Naive thymus-derived CD4-positive, alpha-beta T cell (primary cell): ENCODE data around the gene CCL22. TPM values are rescaled to one million over a fixed set of nuclear protein-coding genes. Genes with fewer than 3 reads are reported as not detected.

ENCODE experiments used
- ATAC-seq: fragments of 150-1000 bp; cut with Tn5 transposase; 2 replicates; pipeline ENCODE4 v1.10.0; 2021; ENCODE audit warnings: mild to moderate bottlenecking, moderate library complexity
- CTCF ChIA-PET: fragments of 350-600 bp; sonication (Branson Sonifier 250); formaldehyde crosslinking; loops from one replicate; lab custom pipeline; 2021; ENCODE audit warnings: antibody characterized with exemption; lab: Charles Lee
- POLR2A ChIA-PET: fragments of 350-600 bp; sonication (Branson Sonifier 250); formaldehyde crosslinking; loops from one replicate; lab custom pipeline; 2021; ENCODE audit warnings: antibody characterized with exemption, inconsistent platforms; lab: Charles Lee
- DNase-seq, 9 donors: peaks; one replicate each; pipeline versions ENCODE4 v3.0.0 to v3.0.0-alpha.2; 2020 to 2022; ENCODE audit warnings: mixed read lengths in 1 of 9
- H3K27ac ChIP-seq: one replicate; pipeline ENCODE4 v1.7.0; 2013; ENCODE audit warnings: mild to moderate bottlenecking, low read depth, low read length, moderate library complexity
- H3K27me3 ChIP-seq, 2 donors: one replicate each; pipeline ENCODE4 v1.7.0; 2013; ENCODE audit warnings: low read length in 2 of 2, mild to moderate bottlenecking in 2 of 2, moderate library complexity in 2 of 2; ENCODE audit not compliant: control insufficient read depth in 2 of 2, insufficient read depth in 2 of 2
- H3K36me3 ChIP-seq, 3 experiments: 1 replicate in 2 of 3; 2 replicates in 1 of 3; pipeline ENCODE4 v1.7.0; 2013; ENCODE audit warnings: low read length in 3 of 3, mild to moderate bottlenecking in 3 of 3, moderate library complexity in 1 of 3; ENCODE audit not compliant: insufficient read depth in 3 of 3, control insufficient read depth in 2 of 3
- H3K4me1 ChIP-seq, 2 donors: one replicate each; pipeline ENCODE4 v1.7.0; 2013; ENCODE audit warnings: low read length in 2 of 2, mild to moderate bottlenecking in 2 of 2, moderate library complexity in 1 of 2; ENCODE audit not compliant: control insufficient read depth in 2 of 2, insufficient read depth in 2 of 2
- H3K4me3 ChIP-seq: 2 replicates; pipeline ENCODE4 v1.7.0; 2013; ENCODE audit warnings: mild to moderate bottlenecking, low read length
- H3K9me3 ChIP-seq, 3 experiments: 1 replicate in 2 of 3; 2 replicates in 1 of 3; pipeline ENCODE4 v1.7.0; 2013; ENCODE audit warnings: low read length in 3 of 3; ENCODE audit not compliant: control insufficient read depth in 2 of 3
- H3K27ac Mint-ChIP-seq, 9 donors: one replicate each; pipeline ENCODE4 v1.8.0; 2020 to 2022; ENCODE audit warnings: mixed read lengths in 9 of 9, mild to moderate bottlenecking in 8 of 9, moderate library complexity in 5 of 9, inconsistent platforms in 2 of 9
- H3K27me3 Mint-ChIP-seq, 5 donors: one replicate each; pipeline ENCODE4 v1.8.0; 2021 to 2022; ENCODE audit warnings: mixed read lengths in 5 of 5, mild to moderate bottlenecking in 1 of 5
- H3K36me3 Mint-ChIP-seq, 5 donors: one replicate each; pipeline ENCODE4 v1.8.0; 2020 to 2022; ENCODE audit warnings: mixed read lengths in 5 of 5, mild to moderate bottlenecking in 3 of 5, inconsistent platforms in 1 of 5
- H3K4me1 Mint-ChIP-seq, 7 donors: one replicate each; pipeline ENCODE4 v1.8.0; 2020 to 2022; ENCODE audit warnings: mixed read lengths in 7 of 7, mild to moderate bottlenecking in 3 of 7, inconsistent platforms in 1 of 7
- H3K4me3 Mint-ChIP-seq, 10 donors: one replicate each; pipeline ENCODE4 v1.8.0; 2020 to 2022; ENCODE audit warnings: mild to moderate bottlenecking in 10 of 10, mixed read lengths in 10 of 10, moderate library complexity in 6 of 10, inconsistent platforms in 2 of 10
- H3K9me3 Mint-ChIP-seq, 11 donors: one replicate each; pipeline ENCODE4 v1.8.0; 2020 to 2022; ENCODE audit warnings: mixed read lengths in 11 of 11, mild to moderate bottlenecking in 4 of 11, inconsistent platforms in 1 of 11, moderate library complexity in 1 of 11
- intact Hi-C, 2 donors: fragments of 100-400 bp; cut with micrococcal nuclease; formaldehyde crosslinking; loops; one replicate each; pipeline ENCODE4 v1.15.1; 2023
- polyA plus RNA-seq, 2 donors: library from polyadenylated mRNA; unstranded; fragments of 300-500 nt; fragmentation: Illumina TruSeq; gene quantifications; one replicate each; pipeline ENCODE4 v1.2.3, GENCODE V29; 2021
- total RNA-seq, 6 experiments: library from RNA in 5 of 6; stranded (reverse) in 5 of 6; gene quantifications; 1 replicate in 5 of 6; 2 replicates in 1 of 6; pipeline ENCODE4 v1.2.3 and lab custom pipeline; 2021 to 2026

Gene CCL22
- total and polyA plus RNA-seq, 7 experiments from 2014 or later = 0.17 to 1.9 (median 0.48) TPM; not detected in 3

GRCh38 chr16:57390636-57391295 is 32.2 kb downstream of the CCL22 start:
- H3K4me3 ChIP-seq = no peak overlapping the region
- Mint-ChIP-seq H3K9me3 (no peaks in the 10 kb centered on the region), H3K4me3 (no peak overlapping the region), H3K36me3 (no peaks in the 10 kb centered on the region), H3K27ac (no peak overlapping the region), H3K27me3 (peaks cover 0 to 9% (median 0%) of the 10 kb centered on the region in 5 donors), H3K4me1 (peaks cover 0 to 4% (median 0%) of the 10 kb centered on the region in 7 donors)
- DNase-seq (no peak), ATAC-seq (no peak)
- H3K9me3 ChIP-seq = no peaks in the 10 kb centered on the region
- intact Hi-C loops = no loop called here
- ChIA-PET POLR2A (no interaction called here), CTCF (no interaction called here)
- no peak overlapping the region for H3K27ac ChIP-seq
- no peaks in the 10 kb centered on the region for H3K27me3 ChIP-seq
- H3K4me1 ChIP-seq = no peaks in the 10 kb centered on the region
- no peaks in the 10 kb centered on the region for H3K36me3 ChIP-seq

- DNase-seq (no peak), ATAC-seq (no peak)
- H3K4me1 ChIP-seq = no peaks in the 10 kb centered on the region
- no peaks in the 10 kb centered on the region for H3K27me3 ChIP-seq
- no peak overlapping the region for H3K4me3 Mint-ChIP-seq
- H3K36me3 Mint-ChIP-seq = no peaks in the 10 kb centered on the region
- H3K27ac Mint-ChIP-seq = no peak overlapping the region
- ChIA-PET CTCF (no interaction called here), POLR2A (no interaction called here)
- H3K36me3 ChIP-seq = no peaks in the 10 kb centered on the region
- H3K27me3 Mint-ChIP-seq = peaks cover 0 to 9% (median 0%) of the 10 kb centered on the region in 5 donors
- H3K27ac ChIP-seq = no peak overlapping the region
- no peak overlapping the region for H3K4me3 ChIP-seq
- intact Hi-C loops = no loop called here
- peaks cover 0 to 4% (median 0%) of the 10 kb centered on the region in 7 donors for H3K4me1 Mint-ChIP-seq
- H3K9me3 Mint-ChIP-seq = no peaks in the 10 kb centered on the region
- H3K9me3 ChIP-seq = no peaks in the 10 kb centered on the region
Measured at GRCh38 chr16:57391300-57391699, 32.7 kb downstream of the CCL22 start.

GRCh38 chr16:57391708-57392107 is 33.1 kb downstream of the CCL22 start:
- no peak for DNase-seq
- Mint-ChIP-seq H3K9me3 (no peaks in the 10 kb centered on the region), H3K4me3 (no peak overlapping the region), H3K36me3 (no peaks in the 10 kb centered on the region), H3K27ac (no peak overlapping the region), H3K4me1 (peaks cover 0 to 4% (median 0%) of the 10 kb centered on the region in 7 donors), H3K27me3 (peaks cover 0 to 9% (median under 1%) of the 10 kb centered on the region in 5 donors)
- Histone ChIP-seq H3K4me1 (no peaks in the 10 kb centered on the region), H3K4me3 (no peak overlapping the region), H3K27ac (no peak overlapping the region), H3K27me3 (no peaks in the 10 kb centered on the region), H3K36me3 (no peaks in the 10 kb centered on the region), H3K9me3 (no peaks in the 10 kb centered on the region)
- no peak for ATAC-seq
- ChIA-PET POLR2A (no interaction called here), CTCF (no interaction called here)
- intact Hi-C loops = no loop called here

GRCh38 chr16:57392694-57393093 is 34.1 kb downstream of the CCL22 start:
- Histone ChIP-seq H3K27ac (no peak overlapping the region), H3K9me3 (no peaks in the 10 kb centered on the region), H3K27me3 (no peaks in the 10 kb centered on the region), H3K36me3 (no peaks in the 10 kb centered on the region), H3K4me1 (no peaks in the 10 kb centered on the region), H3K4me3 (no peak overlapping the region)
- peaks cover 0 to 9% (median 4%) of the 10 kb centered on the region in 5 donors for H3K27me3 Mint-ChIP-seq
- peaks cover 0 to 2% (median 0%) of the 10 kb centered on the region in 7 donors for H3K4me1 Mint-ChIP-seq
- no peaks in the 10 kb centered on the region for H3K36me3 Mint-ChIP-seq
- ChIA-PET POLR2A (no interaction called here), CTCF (no interaction called here)
- DNase-seq = no peak
- intact Hi-C loops = no loop called here
- no peaks in the 10 kb centered on the region for H3K9me3 Mint-ChIP-seq
- no peak overlapping the region for H3K27ac Mint-ChIP-seq
- no peak overlapping the region for H3K4me3 Mint-ChIP-seq
- ATAC-seq = no peak

- Histone ChIP-seq H3K9me3 (no peaks in the 10 kb centered on the region), H3K36me3 (no peaks in the 10 kb centered on the region), H3K4me1 (no peaks in the 10 kb centered on the region), H3K27me3 (no peaks in the 10 kb centered on the region), H3K4me3 (no peak overlapping the region), H3K27ac (no peak overlapping the region)
- no peak overlapping the region for H3K4me3 Mint-ChIP-seq
- no peaks in the 10 kb centered on the region for H3K36me3 Mint-ChIP-seq
- H3K4me1 Mint-ChIP-seq = no peaks in the 10 kb centered on the region
- POLR2A ChIA-PET = no interaction called here
- no peaks in the 10 kb centered on the region for H3K9me3 Mint-ChIP-seq
- H3K27ac Mint-ChIP-seq = no peak overlapping the region
- CTCF ChIA-PET = interaction anchor here (0.7 kb wide), 1 partner anchor 13 kb away, joined by 3 read pairs; no protein-coding TSS in a partner anchor
- no peak for ATAC-seq
- intact Hi-C loops = no loop called here
- H3K27me3 Mint-ChIP-seq = peaks cover 0 to 9% (median 4%) of the 10 kb centered on the region in 5 donors
- no peak for DNase-seq
Measured at GRCh38 chr16:57394444-57394843, 35.9 kb downstream of the CCL22 start.

GRCh38 chr16:57395026-57395425 is 36.4 kb downstream of the CCL22 start:
- ChIA-PET CTCF (no interaction called here), POLR2A (interaction anchor here (0.6 kb wide), 1 partner anchor 13 kb away, joined by 3 read pairs; no protein-coding TSS in a partner anchor)
- H3K36me3 ChIP-seq = no peaks in the 10 kb centered on the region
- no peak overlapping the region for H3K4me3 ChIP-seq
- Mint-ChIP-seq H3K27ac (no peak overlapping the region), H3K27me3 (peaks cover 0 to 9% (median 4%) of the 10 kb centered on the region in 5 donors), H3K4me1 (no peaks in the 10 kb centered on the region), H3K9me3 (no peaks in the 10 kb centered on the region), H3K36me3 (no peaks in the 10 kb centered on the region), H3K4me3 (no peak overlapping the region)
- no peaks in the 10 kb centered on the region for H3K9me3 ChIP-seq
- DNase-seq (no peak), ATAC-seq (no peak)
- no peaks in the 10 kb centered on the region for H3K27me3 ChIP-seq
- no peak overlapping the region for H3K27ac ChIP-seq
- intact Hi-C loops = no loop called here
- no peaks in the 10 kb centered on the region for H3K4me1 ChIP-seq

- no peak for DNase-seq
- Histone ChIP-seq H3K4me1 (no peaks in the 10 kb centered on the region), H3K36me3 (no peaks in the 10 kb centered on the region), H3K4me3 (no peak overlapping the region), H3K9me3 (no peaks in the 10 kb centered on the region), H3K27me3 (no peaks in the 10 kb centered on the region), H3K27ac (no peak overlapping the region)
- Mint-ChIP-seq H3K27me3 (peaks cover 0 to 4% (median 2%) of the 10 kb centered on the region in 5 donors), H3K4me3 (no peak overlapping the region), H3K36me3 (no peaks in the 10 kb centered on the region), H3K27ac (no peak overlapping the region), H3K9me3 (no peaks in the 10 kb centered on the region), H3K4me1 (no peaks in the 10 kb centered on the region)
- ChIA-PET POLR2A (no interaction called here), CTCF (no interaction called here)
- intact Hi-C loops = no loop called here
- ATAC-seq = no peak
Measured at GRCh38 chr16:57396786-57397185, 38.2 kb downstream of the CCL22 start.
